Measurements from ENCODE around the gene RGS1.

DNA sequence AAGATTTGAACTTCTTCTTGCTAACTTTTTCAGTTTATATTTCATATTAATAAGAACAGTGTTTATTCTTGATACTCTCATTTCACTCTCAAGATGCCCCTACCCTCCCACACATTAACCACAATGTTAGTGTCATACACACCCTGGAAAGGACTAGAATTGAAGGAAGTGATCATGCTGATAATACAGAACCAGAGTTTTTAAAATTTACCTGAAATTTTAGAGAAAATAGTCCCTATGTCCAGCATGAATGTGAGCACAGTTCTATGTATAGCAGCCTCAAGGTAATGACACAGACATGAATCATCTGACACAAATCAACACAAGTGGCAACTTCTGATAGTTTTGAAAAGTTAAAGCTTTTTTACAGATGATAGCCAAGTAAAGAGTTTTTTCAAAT, 26.0 kb downstream of the RGS1 start:
- TF ChIP-seq, protein P1, sequence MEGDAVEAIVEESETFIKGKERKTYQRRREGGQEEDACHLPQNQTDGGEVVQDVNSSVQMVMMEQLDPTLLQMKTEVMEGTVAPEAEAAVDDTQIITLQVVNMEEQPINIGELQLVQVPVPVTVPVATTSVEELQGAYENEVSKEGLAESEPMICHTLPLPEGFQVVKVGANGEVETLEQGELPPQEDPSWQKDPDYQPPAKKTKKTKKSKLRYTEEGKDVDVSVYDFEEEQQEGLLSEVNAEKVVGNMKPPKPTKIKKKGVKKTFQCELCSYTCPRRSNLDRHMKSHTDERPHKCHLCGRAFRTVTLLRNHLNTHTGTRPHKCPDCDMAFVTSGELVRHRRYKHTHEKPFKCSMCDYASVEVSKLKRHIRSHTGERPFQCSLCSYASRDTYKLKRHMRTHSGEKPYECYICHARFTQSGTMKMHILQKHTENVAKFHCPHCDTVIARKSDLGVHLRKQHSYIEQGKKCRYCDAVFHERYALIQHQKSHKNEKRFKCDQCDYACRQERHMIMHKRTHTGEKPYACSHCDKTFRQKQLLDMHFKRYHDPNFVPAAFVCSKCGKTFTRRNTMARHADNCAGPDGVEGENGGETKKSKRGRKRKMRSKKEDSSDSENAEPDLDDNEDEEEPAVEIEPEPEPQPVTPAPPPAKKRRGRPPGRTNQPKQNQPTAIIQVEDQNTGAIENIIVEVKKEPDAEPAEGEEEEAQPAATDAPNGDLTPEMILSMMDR (IDR thresholded peaks at IDR 0.05), result no peak
- TF ChIP-seq POLR2A (IDR thresholded peaks at IDR 0.05), result no peak
- no peak for TF ChIP-seq POLR2AphosphoS5 (IDR thresholded peaks at IDR 0.05)

Data from gastroesophageal sphincter (tissue), 3 donors.